Cardiac fibroblast (primary cell): ENCODE results near the gene GSKIP.
A peak's percentile ranks its signal among the peaks of the same experiment; 100 is the strongest.

Source experiments
- DNase-seq, 2 donors: peaks; one replicate each; pipeline versions ENCODE4 v3.0.0 to v3.0.0-alpha.2; 2010; ENCODE audit warnings: low read depth in 2 of 2
- H3K4me3 ChIP-seq, 2 donors: replicated peaks in 1 of 2; 1 replicate in 1 of 2; 2 replicates in 1 of 2; pipeline ENCODE4 v1.5.1; 2011; ENCODE audit warnings: low read depth in 2 of 2, low read length in 2 of 2, mild to moderate bottlenecking in 2 of 2, moderate library complexity in 1 of 2
- TF ChIP-seq, protein P1 (sequence below): IDR thresholded peaks from one replicate; pipeline ENCODE4 v1.5.1; 2011; ENCODE audit warnings: low read depth, mild to moderate bottlenecking, low read length, inconsistent platforms

GSKIP gene

DNA sequence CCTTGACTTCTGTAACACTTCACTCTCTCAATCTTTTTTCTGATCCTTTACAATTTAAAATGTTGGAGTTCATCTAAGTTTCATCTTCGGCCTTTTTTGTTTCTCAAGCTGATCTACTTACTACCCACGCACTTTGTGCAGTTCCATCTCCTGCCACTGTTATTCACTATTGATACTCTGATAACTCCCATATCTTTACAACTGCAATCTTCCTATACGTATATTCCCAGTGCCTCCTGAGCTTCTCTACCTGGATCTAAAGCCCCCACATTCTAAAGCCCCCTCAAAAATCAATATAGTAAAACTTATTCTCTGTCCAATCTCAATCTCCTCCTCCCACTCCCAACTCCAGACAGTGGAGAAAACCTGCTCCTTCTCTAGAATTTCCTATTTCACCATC, 6.1 kb upstream of the GSKIP start:
- no peak overlapping the region for H3K4me3 ChIP-seq
- DNase-seq = no peak
- TF ChIP-seq, protein P1, sequence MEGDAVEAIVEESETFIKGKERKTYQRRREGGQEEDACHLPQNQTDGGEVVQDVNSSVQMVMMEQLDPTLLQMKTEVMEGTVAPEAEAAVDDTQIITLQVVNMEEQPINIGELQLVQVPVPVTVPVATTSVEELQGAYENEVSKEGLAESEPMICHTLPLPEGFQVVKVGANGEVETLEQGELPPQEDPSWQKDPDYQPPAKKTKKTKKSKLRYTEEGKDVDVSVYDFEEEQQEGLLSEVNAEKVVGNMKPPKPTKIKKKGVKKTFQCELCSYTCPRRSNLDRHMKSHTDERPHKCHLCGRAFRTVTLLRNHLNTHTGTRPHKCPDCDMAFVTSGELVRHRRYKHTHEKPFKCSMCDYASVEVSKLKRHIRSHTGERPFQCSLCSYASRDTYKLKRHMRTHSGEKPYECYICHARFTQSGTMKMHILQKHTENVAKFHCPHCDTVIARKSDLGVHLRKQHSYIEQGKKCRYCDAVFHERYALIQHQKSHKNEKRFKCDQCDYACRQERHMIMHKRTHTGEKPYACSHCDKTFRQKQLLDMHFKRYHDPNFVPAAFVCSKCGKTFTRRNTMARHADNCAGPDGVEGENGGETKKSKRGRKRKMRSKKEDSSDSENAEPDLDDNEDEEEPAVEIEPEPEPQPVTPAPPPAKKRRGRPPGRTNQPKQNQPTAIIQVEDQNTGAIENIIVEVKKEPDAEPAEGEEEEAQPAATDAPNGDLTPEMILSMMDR = no peak

DNA sequence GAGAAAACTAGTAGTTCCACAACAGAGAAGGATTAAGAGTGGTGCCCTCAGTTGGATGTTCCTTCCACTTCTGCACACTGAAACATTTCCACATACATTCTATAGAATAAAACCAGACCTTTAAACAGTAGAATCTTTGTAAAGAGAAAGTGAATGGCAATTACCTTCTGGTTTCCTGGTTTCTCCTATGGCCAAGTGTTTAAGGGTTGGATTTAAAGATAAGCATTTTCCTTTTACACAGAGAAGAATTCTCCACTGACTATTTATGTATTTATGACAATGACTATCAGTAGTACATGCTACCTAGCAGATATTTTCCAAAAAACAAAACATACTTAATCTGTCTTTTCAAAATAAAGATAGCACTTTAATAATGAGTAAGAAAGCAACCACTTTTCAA, 3.4 kb upstream of the GSKIP start:
- no peak for DNase-seq
- TF ChIP-seq, protein P1 = no peak
- no peak overlapping the region for H3K4me3 ChIP-seq

DNA sequence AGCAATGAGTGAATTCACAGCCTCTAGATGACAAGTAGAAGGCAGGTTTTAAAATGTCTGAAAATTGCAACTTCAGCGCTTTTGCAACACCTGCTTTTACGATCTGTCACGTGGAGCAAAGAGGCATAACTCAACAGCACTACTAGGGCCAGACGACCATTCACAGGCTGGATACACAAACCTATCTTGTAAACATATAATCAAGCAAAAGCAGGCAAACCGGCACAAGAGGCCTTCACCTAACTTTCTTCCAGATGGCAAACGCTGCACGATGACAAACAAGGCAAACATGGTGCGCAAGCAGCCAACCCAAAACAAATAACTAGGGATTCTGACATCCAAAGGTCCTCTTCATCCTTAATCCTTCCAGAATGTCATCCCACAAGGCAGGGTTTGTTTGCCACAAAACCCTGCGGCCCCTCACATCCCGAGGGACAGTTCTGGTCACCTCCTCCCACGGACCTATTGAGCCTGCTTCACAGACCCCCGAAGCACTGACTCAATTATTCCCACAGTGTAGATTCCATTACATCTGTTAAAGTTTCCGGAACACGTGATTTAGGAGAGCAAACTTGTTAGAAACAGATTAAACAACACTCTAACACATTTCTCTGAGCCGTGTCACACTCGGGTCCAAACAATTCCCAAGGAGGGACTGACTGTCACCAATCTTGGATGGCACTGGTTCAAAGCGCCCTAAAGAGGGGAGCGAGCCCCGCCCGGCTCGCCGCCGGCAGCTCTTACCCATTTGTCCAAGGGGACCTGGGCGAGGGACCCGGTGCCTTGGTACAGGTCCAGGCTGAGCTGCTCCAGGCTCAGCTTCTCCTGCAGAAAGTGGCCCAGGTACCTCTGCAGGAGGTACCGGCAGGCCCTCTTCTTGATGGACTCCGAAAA, 1.0 kb upstream of the GSKIP start:
- H3K4me3 ChIP-seq = peak overlapping the region; percentile 91 to 93
- DNase-seq = peak; percentile 42 to 56
- TF ChIP-seq, protein P1 = no peak

DNA sequence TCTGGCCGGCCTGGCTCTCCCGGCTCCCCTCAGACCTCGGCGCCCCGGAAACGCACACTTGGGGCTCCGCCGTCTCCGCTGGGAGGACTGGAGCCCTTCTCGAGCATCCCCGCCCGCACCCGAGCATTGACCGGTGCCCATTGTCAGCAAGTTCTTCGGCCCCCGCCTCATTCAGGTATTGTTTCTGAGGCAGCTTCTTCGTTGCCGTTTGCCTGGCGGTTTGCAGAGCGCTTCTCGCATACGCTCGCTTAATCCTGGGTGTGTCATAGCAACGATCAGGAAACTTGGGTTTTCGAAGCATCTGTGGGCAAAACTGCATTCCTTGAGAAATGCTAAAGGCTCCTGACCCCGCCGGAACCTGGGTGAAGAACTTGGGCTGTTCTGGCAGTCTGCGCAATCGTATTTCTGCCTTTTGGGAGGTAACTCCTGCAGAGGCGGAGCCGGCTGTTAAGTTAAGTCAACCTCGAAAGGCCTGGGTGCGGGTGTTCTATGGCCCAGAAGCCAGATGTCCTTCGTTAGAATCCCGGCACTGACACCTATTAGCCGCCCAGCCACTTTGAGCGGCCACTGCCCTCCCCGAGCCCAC, 518 bp downstream of the GSKIP start:
- peak; percentile 66 to 67 for DNase-seq
- H3K4me3 ChIP-seq = peak overlapping the region; percentile 88 to 91
- TF ChIP-seq, protein P1 = no peak

DNA sequence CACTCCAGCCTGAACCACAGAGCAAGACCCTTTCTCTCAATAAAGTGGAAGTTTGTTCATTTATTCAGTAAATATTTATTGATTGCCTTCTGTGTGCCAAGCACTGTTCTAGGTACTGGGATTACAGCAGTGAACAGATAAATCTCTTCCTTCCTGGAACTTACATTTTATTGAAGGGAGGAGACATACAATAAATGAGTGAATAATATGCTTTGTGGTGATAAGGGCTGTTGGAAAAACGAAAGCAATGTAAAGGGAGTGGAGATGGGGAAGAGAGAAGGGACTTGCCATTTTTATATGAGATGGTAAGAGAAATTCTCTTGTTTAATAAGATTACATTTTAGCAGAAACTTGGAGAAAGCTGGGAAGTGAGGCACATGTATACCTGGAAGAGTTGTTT, 1.6 kb downstream of the GSKIP start:
- DNase-seq = no peak
- H3K4me3 ChIP-seq = no peak overlapping the region
- TF ChIP-seq, protein P1 = no peak

DNA sequence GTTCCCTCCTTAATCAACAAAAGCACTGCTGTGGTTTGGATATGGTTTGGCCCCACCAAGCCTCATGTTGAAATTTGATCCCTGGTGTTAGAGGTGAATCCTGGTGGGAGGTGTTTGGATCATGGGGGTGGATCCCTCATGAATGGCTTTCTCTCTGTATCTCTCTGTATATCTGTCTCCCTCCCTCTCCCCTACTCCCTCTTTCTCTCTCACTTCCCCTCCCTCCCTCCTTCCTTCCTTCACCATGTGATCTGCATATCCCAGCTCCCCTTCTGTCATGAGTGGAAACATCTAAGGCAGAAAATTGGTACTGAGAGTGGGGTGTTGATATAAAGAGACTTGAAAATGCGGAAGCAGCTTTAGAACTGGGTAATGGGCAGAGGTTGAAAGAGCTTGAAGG, 5.2 kb downstream of the GSKIP start:
- no peak overlapping the region for H3K4me3 ChIP-seq
- TF ChIP-seq, protein P1 = no peak
- no peak for DNase-seq
